B cell (primary cell): ENCODE data around the gene FKBP15. TPM values are rescaled to one million over a fixed set of nuclear protein-coding genes. Genes with fewer than 3 reads are reported as not detected.

ENCODE experiments used
- ATAC-seq: fragments of 200-7000 bp; cut with Tn5 transposase; one replicate; pipeline ENCODE4 v1.10.0; 2021; ENCODE audit warnings: low read depth, mild to moderate bottlenecking, moderate number of reproducible peaks, moderate library complexity
- CTCF ChIA-PET: fragments of 350-600 bp; sonication (Branson Sonifier 250); formaldehyde crosslinking; loops from one replicate; lab custom pipeline; 2021; ENCODE audit warnings: antibody characterized with exemption, inconsistent platforms; lab: Charles Lee
- POLR2A ChIA-PET: fragments of 350-600 bp; sonication (Branson Sonifier 250); formaldehyde crosslinking; loops from one replicate; lab custom pipeline; 2021; ENCODE audit warnings: antibody characterized with exemption; lab: Charles Lee
- DNase-seq: peaks from one replicate; pipeline ENCODE4 v3.0.0; 2013
- H2AFZ ChIP-seq: 2 replicates; pipeline ENCODE4 v1.6.1; 2012; ENCODE audit warnings: mild to moderate bottlenecking, low read depth, low read length; ENCODE audit not compliant: insufficient read depth, poor library complexity, severe bottlenecking
- H3K27ac ChIP-seq, 2 donors: 1 replicate in 1 of 2; 2 replicates in 1 of 2; pipeline ENCODE4 v1.5.1; 2012 to 2013; ENCODE audit warnings: low read length in 2 of 2, mild to moderate bottlenecking in 2 of 2, moderate library complexity in 1 of 2
- H3K27me3 ChIP-seq, 4 experiments: fragments of 200-600 bp in 1 of 4; sonication (generic) in 1 of 4; replicated peaks in 1 of 4; 1 replicate in 2 of 4; 2 replicates in 2 of 4; pipeline versions ENCODE4 v1.6.1 to v1.7.0; 2013 to 2016; ENCODE audit warnings: low read length in 3 of 4, mild to moderate bottlenecking in 2 of 4, mixed read lengths in 1 of 4, moderate library complexity in 1 of 4; ENCODE audit not compliant: insufficient read depth in 4 of 4, control insufficient read depth in 3 of 4; ENCODE audit errors: control extremely low read depth in 1 of 4
- H3K36me3 ChIP-seq, 2 experiments: replicated peaks in 1 of 2; 1 replicate in 1 of 2; 2 replicates in 1 of 2; pipeline versions ENCODE4 v1.6.1 to v1.7.1; 2013; ENCODE audit warnings: low read length in 1 of 2; ENCODE audit not compliant: insufficient read depth in 2 of 2, control insufficient read depth in 1 of 2; ENCODE audit errors: control extremely low read depth in 1 of 2, extremely low read depth in 1 of 2
- H3K4me1 ChIP-seq, 2 donors: fragments of 200-600 bp in 1 of 2; sonication (generic) in 1 of 2; 1 replicate in 1 of 2; 2 replicates in 1 of 2; pipeline versions ENCODE4 v1.5.1 to v1.6.1; 2013 to 2017; ENCODE audit warnings: low read length in 2 of 2; ENCODE audit not compliant: control insufficient read depth in 2 of 2, insufficient read depth in 2 of 2
- H3K4me2 ChIP-seq: replicated peaks from 2 replicates; pipeline ENCODE3; 2012; ENCODE audit warnings: mild to moderate bottlenecking, low read depth, low read length; ENCODE audit not compliant: poor library complexity, severe bottlenecking
- H3K4me3 ChIP-seq, 5 experiments: fragments of 200-600 bp in 1 of 5; sonication (generic) in 1 of 5; 1 replicate in 3 of 5; 2 replicates in 2 of 5; pipeline versions ENCODE4 v1.5.1 to v1.7.0; 2011 to 2016; ENCODE audit warnings: low read length in 4 of 5, mild to moderate bottlenecking in 4 of 5, low read depth in 2 of 5, control low read depth in 1 of 5, moderate library complexity in 1 of 5; ENCODE audit not compliant: insufficient read depth in 1 of 5; ENCODE audit errors: control extremely low read depth in 1 of 5, extremely low read depth in 1 of 5
- H3K79me2 ChIP-seq: fragments of 200-600 bp; sonication (generic); one replicate; pipeline ENCODE4 v1.6.0; 2016; ENCODE audit warnings: low read length; ENCODE audit not compliant: control insufficient read depth, insufficient read depth
- H3K9ac ChIP-seq: fragments of 200-600 bp; sonication (generic); 2 replicates; pipeline ENCODE4 v1.6.1; 2017; ENCODE audit warnings: mild to moderate bottlenecking, low read length, moderate library complexity
- H3K9me3 ChIP-seq, 3 donors: one replicate each; pipeline versions ENCODE4 v1.6.1 to v1.7.1; 2013; ENCODE audit warnings: low read length in 2 of 3; ENCODE audit not compliant: control insufficient read depth in 2 of 3, insufficient read depth in 1 of 3; ENCODE audit errors: control extremely low read depth in 1 of 3
- H4K20me1 ChIP-seq: 2 replicates; pipeline ENCODE4 v1.6.0; 2012; ENCODE audit warnings: mild to moderate bottlenecking, low read length; ENCODE audit not compliant: insufficient read depth, control insufficient read depth, poor library complexity, severe bottlenecking
- H3K27ac Mint-ChIP-seq: one replicate; pipeline ENCODE4 v1.8.0; 2021; ENCODE audit warnings: mixed read lengths
- H3K27me3 Mint-ChIP-seq: one replicate; pipeline ENCODE4 v1.8.0; 2021; ENCODE audit warnings: mixed read lengths
- H3K4me1 Mint-ChIP-seq: one replicate; pipeline ENCODE4 v1.8.0; 2021; ENCODE audit warnings: mixed read lengths
- H3K4me3 Mint-ChIP-seq: one replicate; pipeline ENCODE4 v1.8.0; 2021; ENCODE audit warnings: mixed read lengths
- H3K9me3 Mint-ChIP-seq: one replicate; pipeline ENCODE4 v1.8.0; 2022; ENCODE audit warnings: mixed read lengths; ENCODE audit not compliant: insufficient read depth
- EZH2 ChIP-seq: IDR thresholded peaks from 2 replicates; pipeline ENCODE4 v1.6.1; 2012; ENCODE audit warnings: borderline replicate concordance, low read depth, mild to moderate bottlenecking, moderate library complexity, low read length; ENCODE audit not compliant: insufficient read depth, poor library complexity, severe bottlenecking
- WGBS: methylation state at CpG from one replicate; pipeline ENCODE4 v1.1.5; 2013; ENCODE audit warnings: missing lambda C conversion rate; ENCODE audit not compliant: insufficient coverage; 5-methylcytosine and 5-hydroxymethylcytosine counted together
- intact Hi-C: fragments of 100-400 bp; cut with micrococcal nuclease; formaldehyde crosslinking; loops from one replicate; pipeline ENCODE4 v1.10.0; 2022
- polyA plus RNA-seq: library from polyadenylated mRNA; depleted of rRNA; stranded (reverse); fragments of >200 nt; gene quantifications from 2 replicates; pipeline ENCODE4 v1.2.3, GENCODE V29; 2012
- total RNA-seq, 2 donors: library from RNA; stranded (reverse); fragments of 120-200 nt in 1 of 2; gene quantifications; 1 replicate in 1 of 2; 2 replicates in 1 of 2; pipeline versions ENCODE4 v1.2.3 to v1.2.4, GENCODE V29; 2013 to 2022
- TF ChIP-seq, protein P1 (sequence below): fragments of 200-600 bp; IDR thresholded peaks from one replicate; pipeline ENCODE4 v1.8.0; 2022; ENCODE audit warnings: antibody characterized with exemption, mild to moderate bottlenecking

The FKBP15 gene
- total and polyA plus RNA-seq, 2 donors (not counting 1 experiment from before 2014, with no cell fraction given) = 21.1 to 40.6 TPM

DNA sequence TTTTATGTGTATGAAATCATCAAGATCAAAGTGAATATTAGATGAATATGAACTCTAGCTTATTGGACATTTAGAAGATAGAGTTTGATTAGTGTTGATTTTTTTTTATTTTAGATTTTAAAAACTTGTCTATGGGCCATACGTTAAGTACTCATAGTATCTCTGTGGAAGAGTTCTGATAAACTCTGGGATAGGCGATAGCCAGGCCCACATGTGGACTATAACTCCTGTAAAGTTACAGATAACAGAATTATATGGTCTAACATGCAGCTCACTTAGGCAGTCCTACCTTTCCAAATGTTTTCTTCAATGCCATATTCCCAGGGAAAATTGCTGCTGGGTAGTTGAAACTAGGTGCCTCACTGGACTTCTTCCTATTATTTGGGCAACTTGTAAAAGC is 10.6 kb upstream of the FKBP15 start:
- TF ChIP-seq EZH2 = no peak
- TF ChIP-seq, protein P1, sequence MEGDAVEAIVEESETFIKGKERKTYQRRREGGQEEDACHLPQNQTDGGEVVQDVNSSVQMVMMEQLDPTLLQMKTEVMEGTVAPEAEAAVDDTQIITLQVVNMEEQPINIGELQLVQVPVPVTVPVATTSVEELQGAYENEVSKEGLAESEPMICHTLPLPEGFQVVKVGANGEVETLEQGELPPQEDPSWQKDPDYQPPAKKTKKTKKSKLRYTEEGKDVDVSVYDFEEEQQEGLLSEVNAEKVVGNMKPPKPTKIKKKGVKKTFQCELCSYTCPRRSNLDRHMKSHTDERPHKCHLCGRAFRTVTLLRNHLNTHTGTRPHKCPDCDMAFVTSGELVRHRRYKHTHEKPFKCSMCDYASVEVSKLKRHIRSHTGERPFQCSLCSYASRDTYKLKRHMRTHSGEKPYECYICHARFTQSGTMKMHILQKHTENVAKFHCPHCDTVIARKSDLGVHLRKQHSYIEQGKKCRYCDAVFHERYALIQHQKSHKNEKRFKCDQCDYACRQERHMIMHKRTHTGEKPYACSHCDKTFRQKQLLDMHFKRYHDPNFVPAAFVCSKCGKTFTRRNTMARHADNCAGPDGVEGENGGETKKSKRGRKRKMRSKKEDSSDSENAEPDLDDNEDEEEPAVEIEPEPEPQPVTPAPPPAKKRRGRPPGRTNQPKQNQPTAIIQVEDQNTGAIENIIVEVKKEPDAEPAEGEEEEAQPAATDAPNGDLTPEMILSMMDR = no peak
- Mint-ChIP-seq H3K27ac (no peak overlapping the region), H3K9me3 (no peaks in the 10 kb centered on the region), H3K27me3 (no peaks in the 10 kb centered on the region), H3K4me1 (peaks cover 26% of the 10 kb centered on the region), H3K4me3 (no peak overlapping the region)
- H3K36me3 ChIP-seq = no peaks in the 10 kb centered on the region
- no peaks in the 10 kb centered on the region for H3K27me3 ChIP-seq
- ATAC-seq = no peak
- no peak overlapping the region for H2AFZ ChIP-seq
- H3K4me2 ChIP-seq = no peak overlapping the region
- WGBS = 100% methylated on average over 1 of the region's 2 CpGs
- H3K9me3 ChIP-seq = no peaks in the 10 kb centered on the region
- no peak overlapping the region for H3K27ac ChIP-seq
- peaks cover 11 to 13% of the 10 kb centered on the region in 2 donors for H3K4me1 ChIP-seq
- DNase-seq = no peak
- no peaks in the 10 kb centered on the region for H4K20me1 ChIP-seq
- ChIA-PET POLR2A (interaction anchor here (0.9 to 1.6 kb wide), 2 partner anchors 10 to 12 kb away, joined by 4 to 7 read pairs; partner anchors contain the start of genes FKBP15 and SLC31A1), CTCF (interaction anchor here (0.7 to 1.3 kb wide), 3 partner anchors 10 to 42 kb away, joined by 3 to 5 read pairs (median 4); partner anchors contain the start of genes FKBP15 and SLC31A1)
- intact Hi-C loops = loop anchor here (1.0 kb wide), 1 partner anchor 10 kb away; the partner anchor contains the start of genes FKBP15 and SLC31A1
- no peak overlapping the region for H3K9ac ChIP-seq
- H3K79me2 ChIP-seq = no peaks in the 10 kb centered on the region
- no peak overlapping the region for H3K4me3 ChIP-seq

DNA sequence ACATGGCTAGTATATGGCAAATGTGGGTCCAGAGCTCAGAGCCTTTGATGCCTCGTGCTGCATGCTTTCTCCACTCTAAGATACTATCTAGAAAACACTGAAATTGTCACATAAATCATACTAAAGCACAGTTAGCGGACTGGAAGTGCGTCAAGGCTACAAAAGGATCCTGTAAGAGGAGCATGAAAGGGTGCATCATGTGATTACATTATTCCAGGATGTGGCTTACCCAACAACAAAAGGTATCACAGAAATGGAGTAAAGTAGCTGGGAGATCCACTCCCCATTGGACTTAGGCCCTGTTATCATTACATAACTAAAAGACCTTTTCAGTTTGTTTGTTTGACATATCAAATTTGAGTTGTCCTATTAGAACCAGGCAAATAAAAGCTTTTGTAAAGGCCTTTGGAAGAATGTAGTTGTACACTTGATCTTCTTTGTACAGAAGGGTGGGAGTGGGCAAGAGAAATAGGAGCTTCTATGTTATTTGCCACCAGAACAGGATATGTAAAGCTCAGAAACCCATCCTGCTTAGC is 7.1 kb upstream of the FKBP15 start:
- Histone ChIP-seq H3K36me3 (no peaks in the 10 kb centered on the region), H4K20me1 (no peaks in the 10 kb centered on the region), H3K79me2 (peaks cover 3% of the 10 kb centered on the region), H3K27ac (no peak overlapping the region), H3K4me3 (no peak overlapping the region), H3K4me2 (no peak overlapping the region), H3K9ac (no peak overlapping the region), H3K4me1 (peaks cover 7 to 11% of the 10 kb centered on the region in 2 donors), H2AFZ (no peak overlapping the region), H3K9me3 (no peaks in the 10 kb centered on the region), H3K27me3 (no peaks in the 10 kb centered on the region)
- Mint-ChIP-seq H3K9me3 (no peaks in the 10 kb centered on the region), H3K27me3 (no peaks in the 10 kb centered on the region), H3K4me3 (no peak overlapping the region), H3K27ac (no peak overlapping the region), H3K4me1 (peaks cover 12% of the 10 kb centered on the region)
- DNase-seq = no peak
- ATAC-seq = no peak
- no CpG with 5 or more reads among the region's 3 CpGs for WGBS
- TF ChIP-seq, protein P1 = no peak
- TF ChIP-seq EZH2 = no peak
- intact Hi-C loops = no loop called here
- CTCF ChIA-PET = no interaction called here
- POLR2A ChIA-PET = no interaction called here
